ENCODE measurements around the gene KAT8.

DNA sequence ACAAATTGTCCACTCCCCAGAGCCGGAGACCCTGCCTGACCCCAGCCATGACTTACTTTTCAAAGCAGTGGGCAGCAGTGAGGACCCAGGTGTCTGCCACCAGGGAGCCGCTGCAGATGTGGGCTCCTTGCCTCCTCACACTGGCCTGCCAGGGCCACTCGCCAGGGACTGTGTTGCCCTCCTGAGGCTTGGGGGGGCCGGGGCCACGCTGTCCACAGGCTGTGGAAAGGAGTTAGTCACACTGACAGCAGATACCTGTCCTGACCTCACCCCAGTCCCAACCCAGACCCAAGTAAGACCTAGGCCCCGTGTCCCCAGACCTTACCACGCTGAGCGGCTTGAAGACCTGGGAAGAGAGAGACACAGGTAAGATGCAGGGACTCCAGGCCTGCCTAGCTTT lies 30.0 kb upstream of the KAT8 start:
- TF ChIP-seq ZFP3 (CRISPR knock-in tag; IDR thresholded peaks at IDR 0.05) (no peak), ZNF8 (CRISPR knock-in tag; IDR thresholded peaks at IDR 0.05) (no peak), OSR1 (CRISPR knock-in tag; IDR thresholded peaks at IDR 0.05) (no peak), TCF4 (CRISPR knock-in tag; IDR thresholded peaks at IDR 0.05; ENCODE audit: borderline replicate concordance) (no peak), ZNF70 (CRISPR knock-in tag; IDR thresholded peaks at IDR 0.05) (no peak), ZFP30 (CRISPR knock-in tag; IDR thresholded peaks at IDR 0.05) (no peak)
- TF ChIP-seq, protein P1, sequence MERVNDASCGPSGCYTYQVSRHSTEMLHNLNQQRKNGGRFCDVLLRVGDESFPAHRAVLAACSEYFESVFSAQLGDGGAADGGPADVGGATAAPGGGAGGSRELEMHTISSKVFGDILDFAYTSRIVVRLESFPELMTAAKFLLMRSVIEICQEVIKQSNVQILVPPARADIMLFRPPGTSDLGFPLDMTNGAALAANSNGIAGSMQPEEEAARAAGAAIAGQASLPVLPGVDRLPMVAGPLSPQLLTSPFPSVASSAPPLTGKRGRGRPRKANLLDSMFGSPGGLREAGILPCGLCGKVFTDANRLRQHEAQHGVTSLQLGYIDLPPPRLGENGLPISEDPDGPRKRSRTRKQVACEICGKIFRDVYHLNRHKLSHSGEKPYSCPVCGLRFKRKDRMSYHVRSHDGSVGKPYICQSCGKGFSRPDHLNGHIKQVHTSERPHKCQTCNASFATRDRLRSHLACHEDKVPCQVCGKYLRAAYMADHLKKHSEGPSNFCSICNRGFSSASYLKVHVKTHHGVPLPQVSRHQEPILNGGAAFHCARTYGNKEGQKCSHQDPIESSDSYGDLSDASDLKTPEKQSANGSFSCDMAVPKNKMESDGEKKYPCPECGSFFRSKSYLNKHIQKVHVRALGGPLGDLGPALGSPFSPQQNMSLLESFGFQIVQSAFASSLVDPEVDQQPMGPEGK (CRISPR knock-in tag; IDR thresholded peaks at IDR 0.05; ENCODE audit: borderline replicate concordance) = no peak
- TF ChIP-seq, protein P2, sequence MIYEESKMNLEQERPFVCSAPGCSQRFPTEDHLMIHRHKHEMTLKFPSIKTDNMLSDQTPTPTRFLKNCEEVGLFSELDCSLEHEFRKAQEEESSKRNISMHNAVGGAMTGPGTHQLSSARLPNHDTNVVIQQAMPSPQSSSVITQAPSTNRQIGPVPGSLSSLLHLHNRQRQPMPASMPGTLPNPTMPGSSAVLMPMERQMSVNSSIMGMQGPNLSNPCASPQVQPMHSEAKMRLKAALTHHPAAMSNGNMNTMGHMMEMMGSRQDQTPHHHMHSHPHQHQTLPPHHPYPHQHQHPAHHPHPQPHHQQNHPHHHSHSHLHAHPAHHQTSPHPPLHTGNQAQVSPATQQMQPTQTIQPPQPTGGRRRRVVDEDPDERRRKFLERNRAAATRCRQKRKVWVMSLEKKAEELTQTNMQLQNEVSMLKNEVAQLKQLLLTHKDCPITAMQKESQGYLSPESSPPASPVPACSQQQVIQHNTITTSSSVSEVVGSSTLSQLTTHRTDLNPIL (CRISPR knock-in tag; IDR thresholded peaks at IDR 0.05; ENCODE audit: low read depth) = no peak
- TF ChIP-seq, protein P3, sequence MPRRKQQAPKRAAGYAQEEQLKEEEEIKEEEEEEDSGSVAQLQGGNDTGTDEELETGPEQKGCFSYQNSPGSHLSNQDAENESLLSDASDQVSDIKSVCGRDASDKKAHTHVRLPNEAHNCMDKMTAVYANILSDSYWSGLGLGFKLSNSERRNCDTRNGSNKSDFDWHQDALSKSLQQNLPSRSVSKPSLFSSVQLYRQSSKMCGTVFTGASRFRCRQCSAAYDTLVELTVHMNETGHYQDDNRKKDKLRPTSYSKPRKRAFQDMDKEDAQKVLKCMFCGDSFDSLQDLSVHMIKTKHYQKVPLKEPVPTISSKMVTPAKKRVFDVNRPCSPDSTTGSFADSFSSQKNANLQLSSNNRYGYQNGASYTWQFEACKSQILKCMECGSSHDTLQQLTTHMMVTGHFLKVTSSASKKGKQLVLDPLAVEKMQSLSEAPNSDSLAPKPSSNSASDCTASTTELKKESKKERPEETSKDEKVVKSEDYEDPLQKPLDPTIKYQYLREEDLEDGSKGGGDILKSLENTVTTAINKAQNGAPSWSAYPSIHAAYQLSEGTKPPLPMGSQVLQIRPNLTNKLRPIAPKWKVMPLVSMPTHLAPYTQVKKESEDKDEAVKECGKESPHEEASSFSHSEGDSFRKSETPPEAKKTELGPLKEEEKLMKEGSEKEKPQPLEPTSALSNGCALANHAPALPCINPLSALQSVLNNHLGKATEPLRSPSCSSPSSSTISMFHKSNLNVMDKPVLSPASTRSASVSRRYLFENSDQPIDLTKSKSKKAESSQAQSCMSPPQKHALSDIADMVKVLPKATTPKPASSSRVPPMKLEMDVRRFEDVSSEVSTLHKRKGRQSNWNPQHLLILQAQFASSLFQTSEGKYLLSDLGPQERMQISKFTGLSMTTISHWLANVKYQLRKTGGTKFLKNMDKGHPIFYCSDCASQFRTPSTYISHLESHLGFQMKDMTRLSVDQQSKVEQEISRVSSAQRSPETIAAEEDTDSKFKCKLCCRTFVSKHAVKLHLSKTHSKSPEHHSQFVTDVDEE (CRISPR knock-in tag; IDR thresholded peaks at IDR 0.05) = no peak
